Natural killer cell (primary cell): ENCODE results near the gene CHST2. TPM values are rescaled to one million over a fixed set of nuclear protein-coding genes. Genes with fewer than 3 reads are reported as not detected.
A peak's percentile ranks its signal among the peaks of the same experiment; 100 is the strongest.

Experiments used
- ATAC-seq, 3 donors: fragments of 150-1000 bp in 2 of 3; fragments of 200-7000 bp in 1 of 3; cut with Tn5 transposase; 1 replicate in 1 of 3; 2 replicates in 2 of 3; pipeline ENCODE4 v1.10.0; 2021; ENCODE audit warnings: mild to moderate bottlenecking in 2 of 3, moderate library complexity in 2 of 3
- DNase-seq, 2 donors: peaks; one replicate each; pipeline versions ENCODE4 v3.0.0 to v3.0.0-alpha.2; 2013 to 2021; ENCODE audit warnings: mixed read lengths in 1 of 2
- H3K27ac ChIP-seq: one replicate; pipeline ENCODE4 v1.5.1; 2013; ENCODE audit warnings: mild to moderate bottlenecking, low read length
- H3K27me3 ChIP-seq: one replicate; pipeline ENCODE4 v1.6.1; 2013; ENCODE audit warnings: low read length; ENCODE audit not compliant: control insufficient read depth, insufficient read depth
- H3K36me3 ChIP-seq: one replicate; pipeline ENCODE4 v1.6.1; 2013; ENCODE audit warnings: low read length; ENCODE audit not compliant: control insufficient read depth, insufficient read depth
- H3K4me1 ChIP-seq: one replicate; pipeline ENCODE4 v1.6.1; 2013; ENCODE audit warnings: low read length; ENCODE audit not compliant: control insufficient read depth, insufficient read depth
- H3K4me3 ChIP-seq: one replicate; pipeline ENCODE4 v1.5.1; 2013; ENCODE audit warnings: low read length
- H3K9me3 ChIP-seq: one replicate; pipeline ENCODE4 v1.6.1; 2013; ENCODE audit warnings: low read length; ENCODE audit not compliant: control insufficient read depth, insufficient read depth
- H3K27ac Mint-ChIP-seq, 2 donors: one replicate each; pipeline ENCODE4 v1.8.0; 2022; ENCODE audit warnings: mild to moderate bottlenecking in 2 of 2, mixed read lengths in 2 of 2, moderate library complexity in 1 of 2
- H3K27me3 Mint-ChIP-seq, 2 donors: one replicate each; pipeline ENCODE4 v1.8.0; 2022; ENCODE audit warnings: low read depth in 2 of 2, mixed read lengths in 2 of 2
- H3K36me3 Mint-ChIP-seq: one replicate; pipeline ENCODE4 v1.8.0; 2022; ENCODE audit warnings: mixed read lengths
- H3K4me1 Mint-ChIP-seq, 2 donors: one replicate each; pipeline ENCODE4 v1.8.0; 2022; ENCODE audit warnings: mixed read lengths in 2 of 2
- H3K4me3 Mint-ChIP-seq: one replicate; pipeline ENCODE4 v1.8.0; 2022; ENCODE audit warnings: mild to moderate bottlenecking, moderate library complexity, mixed read lengths
- H3K9me3 Mint-ChIP-seq, 2 donors: one replicate each; pipeline ENCODE4 v1.8.0; 2022; ENCODE audit warnings: mixed read lengths in 2 of 2
- CTCF ChIP-seq: fragments of 200-600 bp; IDR thresholded peaks from one replicate; pipeline ENCODE4 v1.8.0; 2022; ENCODE audit warnings: antibody characterized with exemption
- WGBS: methylation state at CpG from one replicate; pipeline ENCODE4 v1.1.7; 2013; ENCODE audit warnings: missing lambda C conversion rate; ENCODE audit not compliant: insufficient coverage; 5-methylcytosine and 5-hydroxymethylcytosine counted together
- intact Hi-C: fragments of 100-400 bp; cut with micrococcal nuclease; formaldehyde crosslinking; loops from one replicate; pipeline ENCODE4 v1.14.2; 2022
- total RNA-seq, 4 donors: library from RNA; stranded (reverse); fragments of 120-200 nt in 1 of 4; gene quantifications; one replicate each; pipeline versions ENCODE4 v1.2.3 to v1.2.4, GENCODE V29; 2013 to 2022

The CHST2 gene
- total RNA-seq, 3 donors from 2014 or later (not counting 1 experiment from before 2014, with no cell fraction given) = 74.6 to 113 (median 95.4) TPM

- WGBS = 62% methylated on average over 2 of the region's 2 CpGs
- no peaks in the 10 kb centered on the region for H3K36me3 Mint-ChIP-seq
- H3K4me1 Mint-ChIP-seq = peaks cover 31% of the 10 kb centered on the region in 2 donors
- TF ChIP-seq CTCF = no peak
- no peaks in the 10 kb centered on the region for H3K36me3 ChIP-seq
- no peaks in the 10 kb centered on the region for H3K27me3 ChIP-seq
- DNase-seq (no peak), ATAC-seq (peak in 1 of 3 donors; percentile 34)
- H3K27ac Mint-ChIP-seq = peak overlapping the region in 1 of 2 donors; percentile 36
- intact Hi-C loops = no loop called here
- no peaks in the 10 kb centered on the region for H3K9me3 Mint-ChIP-seq
- peaks cover 5% of the 10 kb centered on the region for H3K4me1 ChIP-seq
- no peak overlapping the region for H3K4me3 ChIP-seq
- no peak overlapping the region for H3K4me3 Mint-ChIP-seq
- H3K27ac ChIP-seq = no peak overlapping the region
- no peaks in the 10 kb centered on the region for H3K27me3 Mint-ChIP-seq
- H3K9me3 ChIP-seq = no peaks in the 10 kb centered on the region
Measured at GRCh38 chr3:143158014-143158988, 38.7 kb downstream of the CHST2 start.

GRCh38 chr3:143160437-143160836 is 40.9 kb downstream of the CHST2 start:
- H3K4me1 Mint-ChIP-seq = peaks cover 47 to 51% of the 10 kb centered on the region in 2 donors
- H3K36me3 Mint-ChIP-seq = no peaks in the 10 kb centered on the region

GRCh38 chr3:143163562-143164100 is 44.1 kb downstream of the CHST2 start:
- Mint-ChIP-seq H3K4me3 (no peak overlapping the region), H3K27ac (peak overlapping the region; percentile 7 to 44), H3K9me3 (no peaks in the 10 kb centered on the region), H3K27me3 (no peaks in the 10 kb centered on the region), H3K36me3 (no peaks in the 10 kb centered on the region), H3K4me1 (peaks cover 67% of the 10 kb centered on the region in 2 donors)
- H3K4me1 ChIP-seq = peaks cover 25% of the 10 kb centered on the region
- WGBS = 88% methylated on average over 3 of the region's 3 CpGs
- no peak overlapping the region for H3K27ac ChIP-seq
- no peak for TF ChIP-seq CTCF
- DNase-seq = no peak
- H3K4me3 ChIP-seq = no peak overlapping the region
- no peaks in the 10 kb centered on the region for H3K27me3 ChIP-seq
- ATAC-seq = no peak
- intact Hi-C loops = no loop called here
- H3K9me3 ChIP-seq = no peaks in the 10 kb centered on the region
- no peaks in the 10 kb centered on the region for H3K36me3 ChIP-seq

More at GRCh38 chr3:143160437-143160836, 40.9 kb downstream of the CHST2 start:
- no peak for TF ChIP-seq CTCF
- Histone ChIP-seq H3K36me3 (no peaks in the 10 kb centered on the region), H3K9me3 (no peaks in the 10 kb centered on the region), H3K4me1 (peaks cover 8% of the 10 kb centered on the region), H3K4me3 (no peak overlapping the region), H3K27ac (no peak overlapping the region), H3K27me3 (no peaks in the 10 kb centered on the region)
- ATAC-seq = no peak
- no peaks in the 10 kb centered on the region for H3K9me3 Mint-ChIP-seq
- no peak overlapping the region for H3K27ac Mint-ChIP-seq
- DNase-seq = no peak
- WGBS = 69% methylated on average over 11 of the region's 11 CpGs
- intact Hi-C loops = no loop called here
- H3K27me3 Mint-ChIP-seq = no peaks in the 10 kb centered on the region
- H3K4me3 Mint-ChIP-seq = no peak overlapping the region
